GM20000 (cell line): ENCODE results near the gene CUL5.
A peak's percentile ranks its signal among the peaks of the same experiment; 100 is the strongest.
"Not testable (repeated sequence)": the region's sequence is repeated elsewhere in the genome, so short reads cannot be mapped to it uniquely, and the experiment has no call there.

Experiments used
- DNase-seq: peaks from one replicate; pipeline ENCODE4 v3.0.0; 2012; ENCODE audit warnings: low spot score
- CTCF ChIP-seq: IDR thresholded peaks from 2 replicates; pipeline ENCODE4 v1.5.1; 2012; ENCODE audit warnings: mild to moderate bottlenecking, control low read depth; ENCODE audit errors: extremely low read depth, missing control alignments

CUL5 gene

GRCh38 chr11:108025387-108026080 lies 16.8 kb downstream of the CUL5 start:
- DNase-seq = peak; percentile 55
- peak; percentile 21 for TF ChIP-seq CTCF

GRCh38 chr11:108027057-108027456 lies 18.4 kb downstream of the CUL5 start:
- DNase-seq = no peak
- TF ChIP-seq CTCF = no peak

GRCh38 chr11:108028822-108029441 lies 20.2 kb downstream of the CUL5 start:
- DNase-seq = not testable (repeated sequence)

GRCh38 chr11:108031604-108032003 lies 22.9 kb downstream of the CUL5 start:
- not testable (repeated sequence) for DNase-seq

GRCh38 chr11:108032800-108033199 lies 24.1 kb downstream of the CUL5 start:
- no peak for TF ChIP-seq CTCF
- DNase-seq = no peak

GRCh38 chr11:108034034-108034433 lies 25.3 kb downstream of the CUL5 start:
- DNase-seq = no peak

GRCh38 chr11:108034952-108035351 lies 26.3 kb downstream of the CUL5 start:
- no peak for TF ChIP-seq CTCF
- DNase-seq = no peak

More at GRCh38 chr11:108034034-108034433, 25.3 kb downstream of the CUL5 start:
- no peak for TF ChIP-seq CTCF

- no peak for DNase-seq
- no peak for TF ChIP-seq CTCF
Measured at GRCh38 chr11:108035690-108036089, 27.0 kb downstream of the CUL5 start.
